ENCODE measurements around the gene ABCB11. TPM values are rescaled to one million over a fixed set of nuclear protein-coding genes. Genes with fewer than 3 reads are reported as not detected.
A peak's percentile ranks its signal among the peaks of the same experiment; 100 is the strongest.
"Not testable (repeated sequence)": the region's sequence is repeated elsewhere in the genome, so short reads cannot be mapped to it uniquely, and the experiment has no call there.

Gene ABCB11
- total and polyA plus RNA-seq, 2 donors from 2014 or later = 0.03 TPM; not detected in 1

GRCh38 chr2:168890006-168890782, 140.9 kb downstream of the ABCB11 start, which contains the start of gene SPC25:
Gene SPC25, minus strand, starts transcription at chr2:168890430. Its CDS starts 911 bp downstream, at chr2:168889519.
- no peaks in the 10 kb centered on the region for H3K9me3 ChIP-seq (ENCODE audit: control insufficient read depth in 2 of 3, insufficient read depth in 1 of 3, low read length in 3 of 3)
- intact Hi-C loops (cut with DNase I) = no loop called here
- no peak within 1 kb of the TSS for H3K27ac ChIP-seq (ENCODE audit: low read depth in 2 of 2, low read length in 2 of 2)
- H3K4me1 ChIP-seq (ENCODE audit: control insufficient read depth in 2 of 3, insufficient read depth in 2 of 3, low read depth in 1 of 3, low read length in 3 of 3) = peaks cover 0 to 3% (median 0%) of the 10 kb centered on the region in 3 donors
- DNase-seq (peak; percentile 94 to 98 (median 94)), FAIRE-seq (peak; percentile 80)
- no peaks in the 10 kb centered on the region for H3K27me3 ChIP-seq (ENCODE audit: control insufficient read depth, insufficient read depth, low read length)
- H3K9ac ChIP-seq (ENCODE audit: low read length in 3 of 3) = peak within 1 kb of the TSS in 1 of 3 donors; percentile 47
- no peaks in the 10 kb centered on the region for H3K36me3 ChIP-seq (ENCODE audit: control insufficient read depth in 2 of 3, insufficient read depth in 3 of 3, low read length in 3 of 3)
- TF ChIP-seq CTCF (IDR thresholded peaks at IDR 0.05; ENCODE audit: borderline replicate concordance, extremely low read depth, insufficient read depth) = no peak
- H3K4me3 ChIP-seq (ENCODE audit: low read length in 3 of 3) = peak within 1 kb of the TSS; percentile 42 to 63 (median 61)

- no peaks in the 10 kb centered on the region for H3K36me3 ChIP-seq (ENCODE audit: control insufficient read depth in 2 of 3, insufficient read depth in 3 of 3, low read length in 3 of 3)
- H3K4me3 ChIP-seq (ENCODE audit: low read length in 3 of 3) = peak overlapping the region in 1 of 3 donors; percentile 61
- H3K27ac ChIP-seq (ENCODE audit: low read depth in 2 of 2, low read length in 2 of 2) = no peak overlapping the region
- H3K4me1 ChIP-seq (ENCODE audit: control insufficient read depth in 2 of 3, insufficient read depth in 2 of 3, low read depth in 1 of 3, low read length in 3 of 3) = peaks cover 0 to 3% (median 0%) of the 10 kb centered on the region in 3 donors
- H3K9ac ChIP-seq (ENCODE audit: low read length in 3 of 3) = peak overlapping the region in 1 of 3 donors; percentile 47
- DNase-seq = peak in 1 of 5 donors; percentile 16
- H3K9me3 ChIP-seq (ENCODE audit: control insufficient read depth in 2 of 3, insufficient read depth in 1 of 3, low read length in 3 of 3) = no peaks in the 10 kb centered on the region
- intact Hi-C loops (cut with DNase I) = no loop called here
- no peaks in the 10 kb centered on the region for H3K27me3 ChIP-seq (ENCODE audit: control insufficient read depth, insufficient read depth, low read length)
- no peak for TF ChIP-seq CTCF (IDR thresholded peaks at IDR 0.05; ENCODE audit: borderline replicate concordance, extremely low read depth, insufficient read depth)
- no peak for FAIRE-seq
These were observed 141.5 kb downstream of the ABCB11 start for GRCh38 chr2:168889635-168890005.

GRCh38 chr2:168884975-168885374, 146.1 kb downstream of the ABCB11 start:
- H3K9me3 ChIP-seq (ENCODE audit: control insufficient read depth in 2 of 3, insufficient read depth in 1 of 3, low read length in 3 of 3) = no peaks in the 10 kb centered on the region
- DNase-seq = no peak
- intact Hi-C loops (cut with DNase I) = no loop called here
- H3K27me3 ChIP-seq (ENCODE audit: control insufficient read depth, insufficient read depth, low read length) = no peaks in the 10 kb centered on the region
- peaks cover 0 to 2% (median 0%) of the 10 kb centered on the region in 3 donors for H3K4me1 ChIP-seq (ENCODE audit: control insufficient read depth in 2 of 3, insufficient read depth in 2 of 3, low read depth in 1 of 3, low read length in 3 of 3)
- H3K4me3 ChIP-seq (ENCODE audit: low read length in 3 of 3) = no peak overlapping the region
- no peak overlapping the region for H3K27ac ChIP-seq (ENCODE audit: low read depth in 2 of 2, low read length in 2 of 2)
- no peak overlapping the region for H3K9ac ChIP-seq (ENCODE audit: low read length in 3 of 3)
- no peak for FAIRE-seq
- no peaks in the 10 kb centered on the region for H3K36me3 ChIP-seq (ENCODE audit: control insufficient read depth in 2 of 3, insufficient read depth in 3 of 3, low read length in 3 of 3)
- no peak for TF ChIP-seq CTCF (IDR thresholded peaks at IDR 0.05; ENCODE audit: borderline replicate concordance, extremely low read depth, insufficient read depth)

GRCh38 chr2:168882163-168882562, 149.0 kb downstream of the ABCB11 start:
- H3K4me1 ChIP-seq (ENCODE audit: control insufficient read depth in 2 of 3, insufficient read depth in 2 of 3, low read depth in 1 of 3, low read length in 3 of 3); FAIRE-seq; H3K27ac ChIP-seq (ENCODE audit: low read depth in 2 of 2, low read length in 2 of 2); DNase-seq; H3K9me3 ChIP-seq (ENCODE audit: control insufficient read depth in 2 of 3, insufficient read depth in 1 of 3, low read length in 3 of 3); H3K27me3 ChIP-seq (ENCODE audit: control insufficient read depth, insufficient read depth, low read length); H3K4me3 ChIP-seq (ENCODE audit: low read length in 3 of 3); H3K9ac ChIP-seq (ENCODE audit: low read length in 3 of 3); H3K36me3 ChIP-seq (ENCODE audit: control insufficient read depth in 2 of 3, insufficient read depth in 3 of 3, low read length in 3 of 3); intact Hi-C loops (cut with DNase I): not testable (repeated sequence)

All from kidney (tissue), 14 donors.